ENCODE data around the gene CRLF2. TPM values are rescaled to one million over a fixed set of nuclear protein-coding genes. Genes with fewer than 3 reads are reported as not detected.
"Not testable (repeated sequence)": the region's sequence is repeated elsewhere in the genome, so short reads cannot be mapped to it uniquely, and the experiment has no call there.

CRLF2 gene
- polyA plus RNA-seq, 4 donors, result 0.33 TPM; not detected in 3

DNA sequence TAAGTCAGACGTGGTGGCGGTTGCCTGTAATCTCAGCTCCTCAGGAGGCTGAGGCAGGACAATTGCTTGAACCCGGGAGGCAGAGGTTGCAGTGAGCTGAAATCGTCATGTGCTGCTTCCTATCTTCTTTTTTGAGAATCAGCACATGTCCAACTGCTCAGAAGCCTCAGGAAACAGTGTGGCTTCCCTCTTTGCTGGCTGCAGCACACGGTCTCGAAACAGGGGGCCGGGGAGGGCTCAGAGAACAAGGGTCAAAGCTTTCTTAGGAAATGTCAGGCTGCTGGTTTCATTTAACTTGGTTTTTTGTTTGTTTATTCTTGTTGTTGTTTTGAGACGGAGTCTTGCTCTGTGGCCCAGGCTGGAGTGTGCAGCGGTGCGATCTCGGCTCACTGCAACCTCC is 31.3 kb downstream of the CRLF2 start:
- 66 to 74% (median 67%) methylated on average over 11 of the region's 11 CpGs for WGBS, 3 donors
- no peaks in the 10 kb centered on the region for H3K27me3 ChIP-seq (ENCODE audit: control insufficient read depth in 3 of 3, insufficient read depth in 3 of 3, low read length in 3 of 3)
- peaks cover 0 to 6% of the 10 kb centered on the region in 2 donors for H3K9me3 ChIP-seq (ENCODE audit: control insufficient read depth in 2 of 2, insufficient read depth in 1 of 2, low read depth in 1 of 2, low read length in 1 of 2)
- DNase-seq, result no peak
- H3K27ac ChIP-seq (ENCODE audit: low read depth in 1 of 3, low read length in 2 of 3), result no peak overlapping the region
- FAIRE-seq, result no peak
- H3K4me1 ChIP-seq (ENCODE audit: control insufficient read depth in 3 of 3, insufficient read depth in 2 of 3, low read depth in 1 of 3, low read length in 2 of 3), result no peaks in the 10 kb centered on the region
- H3K4me3 ChIP-seq (ENCODE audit: low read depth in 1 of 3, low read length in 3 of 3), result no peak overlapping the region
- H3K36me3 ChIP-seq (ENCODE audit: control insufficient read depth in 3 of 3, insufficient read depth in 2 of 3, low read depth in 1 of 3, low read length in 3 of 3), result no peaks in the 10 kb centered on the region

DNA sequence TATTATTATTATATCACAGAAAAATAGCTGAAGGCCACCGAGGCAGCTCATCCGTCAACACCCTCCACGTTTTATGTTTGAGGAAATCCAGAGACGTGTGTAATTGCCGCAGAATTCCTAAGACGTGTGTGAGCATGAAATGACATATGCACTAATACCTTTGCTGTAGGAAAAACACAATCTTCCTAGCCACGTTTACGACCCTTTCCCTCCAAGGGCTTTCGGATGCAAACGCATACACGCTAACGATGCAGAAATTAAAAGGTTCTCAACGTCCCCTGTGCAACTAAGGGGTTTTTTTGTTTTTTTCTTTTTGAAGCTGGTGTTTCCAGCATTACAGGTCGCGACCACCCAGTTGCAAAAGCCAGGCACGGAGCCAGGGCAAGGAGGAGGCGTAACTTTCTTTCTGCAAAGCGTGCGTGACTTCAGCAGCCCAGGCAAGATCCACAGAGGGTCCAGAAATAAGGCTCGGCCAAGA is 33.8 kb downstream of the CRLF2 start:
- FAIRE-seq, result no peak
- WGBS, 3 donors, result 42 to 65% (median 62%) methylated on average over 20 of the region's 20 CpGs

DNA sequence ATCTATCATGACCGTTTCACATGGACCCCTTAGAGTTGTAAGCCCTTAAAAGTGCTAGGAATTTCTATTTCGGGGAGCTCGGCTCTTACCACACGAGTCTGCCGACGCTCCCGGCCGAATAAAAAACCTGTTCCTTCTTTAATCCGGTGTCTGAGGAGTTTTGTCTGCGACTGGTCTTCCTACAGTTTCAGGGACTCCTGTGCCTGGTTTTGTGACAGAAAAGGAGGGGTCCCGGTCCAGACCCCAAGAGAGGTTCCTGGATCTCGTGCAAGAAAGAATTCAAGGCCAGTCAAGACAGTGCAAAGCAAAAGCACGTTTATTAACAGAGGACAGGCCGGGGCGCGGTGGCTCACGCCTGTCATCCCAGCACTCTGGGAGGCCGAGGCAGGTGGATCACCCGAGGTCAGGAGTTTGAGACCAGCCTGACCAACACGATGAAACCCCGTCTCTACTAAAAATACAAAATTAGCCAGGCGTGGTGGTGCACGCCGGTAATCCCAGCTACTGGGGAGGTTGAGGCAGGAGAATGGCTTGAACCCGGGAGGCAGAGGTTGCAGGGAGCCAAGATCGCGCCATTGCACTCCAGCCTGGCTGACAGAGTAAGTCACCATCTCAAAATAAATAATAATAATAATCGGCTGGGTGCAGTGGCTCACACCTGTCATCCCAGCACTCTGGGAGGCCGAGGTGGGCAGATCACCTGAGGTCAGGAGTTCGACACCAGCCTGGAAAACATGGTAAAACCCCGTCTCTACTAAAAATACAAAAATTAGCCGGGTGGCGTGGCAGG is 35.7 kb downstream of the CRLF2 start:
- not testable (repeated sequence) for H3K36me3 ChIP-seq (ENCODE audit: control insufficient read depth in 3 of 3, insufficient read depth in 2 of 3, low read depth in 1 of 3, low read length in 3 of 3); DNase-seq; FAIRE-seq; H3K27ac ChIP-seq (ENCODE audit: low read depth in 1 of 3, low read length in 2 of 3); H3K4me3 ChIP-seq (ENCODE audit: low read depth in 1 of 3, low read length in 3 of 3); H3K27me3 ChIP-seq (ENCODE audit: control insufficient read depth in 3 of 3, insufficient read depth in 3 of 3, low read length in 3 of 3); H3K4me1 ChIP-seq (ENCODE audit: control insufficient read depth in 3 of 3, insufficient read depth in 2 of 3, low read depth in 1 of 3, low read length in 2 of 3); H3K9me3 ChIP-seq (ENCODE audit: control insufficient read depth in 2 of 2, insufficient read depth in 1 of 2, low read depth in 1 of 2, low read length in 1 of 2)
- WGBS, 3 donors, result 88 to 90% (median 90%) methylated on average over 33 of the region's 33 CpGs

More for the DNA sequence above, 33.8 kb downstream of the CRLF2 start:
- Histone ChIP-seq H3K36me3 (ENCODE audit: control insufficient read depth in 3 of 3, insufficient read depth in 2 of 3, low read depth in 1 of 3, low read length in 3 of 3) (no peaks in the 10 kb centered on the region), H3K4me3 (ENCODE audit: low read depth in 1 of 3, low read length in 3 of 3) (no peak overlapping the region), H3K4me1 (ENCODE audit: control insufficient read depth in 3 of 3, insufficient read depth in 2 of 3, low read depth in 1 of 3, low read length in 2 of 3) (no peaks in the 10 kb centered on the region), H3K9me3 (ENCODE audit: control insufficient read depth in 2 of 2, insufficient read depth in 1 of 2, low read depth in 1 of 2, low read length in 1 of 2) (peaks cover 0 to 6% of the 10 kb centered on the region in 2 donors), H3K27me3 (ENCODE audit: control insufficient read depth in 3 of 3, insufficient read depth in 3 of 3, low read length in 3 of 3) (no peaks in the 10 kb centered on the region), H3K27ac (ENCODE audit: low read depth in 1 of 3, low read length in 2 of 3) (no peak overlapping the region)
- no peak for DNase-seq

GRCh38 chrX:1174609-1175545 is 37.6 kb downstream of the CRLF2 start:
- not testable (repeated sequence) for H3K27me3 ChIP-seq (ENCODE audit: control insufficient read depth in 3 of 3, insufficient read depth in 3 of 3, low read length in 3 of 3); H3K4me3 ChIP-seq (ENCODE audit: low read depth in 1 of 3, low read length in 3 of 3); DNase-seq; H3K4me1 ChIP-seq (ENCODE audit: control insufficient read depth in 3 of 3, insufficient read depth in 2 of 3, low read depth in 1 of 3, low read length in 2 of 3); H3K9me3 ChIP-seq (ENCODE audit: control insufficient read depth in 2 of 2, insufficient read depth in 1 of 2, low read depth in 1 of 2, low read length in 1 of 2); H3K27ac ChIP-seq (ENCODE audit: low read depth in 1 of 3, low read length in 2 of 3); FAIRE-seq; H3K36me3 ChIP-seq (ENCODE audit: control insufficient read depth in 3 of 3, insufficient read depth in 2 of 3, low read depth in 1 of 3, low read length in 3 of 3)
- 87 to 89% (median 88%) methylated on average over 12 of the region's 17 CpGs for WGBS, 3 donors

GRCh38 chrX:1173435-1173834 is 39.0 kb downstream of the CRLF2 start:
- 67 to 74% (median 67%) methylated on average over 20 to 22 of the region's 22 CpGs for WGBS, 3 donors

DNA sequence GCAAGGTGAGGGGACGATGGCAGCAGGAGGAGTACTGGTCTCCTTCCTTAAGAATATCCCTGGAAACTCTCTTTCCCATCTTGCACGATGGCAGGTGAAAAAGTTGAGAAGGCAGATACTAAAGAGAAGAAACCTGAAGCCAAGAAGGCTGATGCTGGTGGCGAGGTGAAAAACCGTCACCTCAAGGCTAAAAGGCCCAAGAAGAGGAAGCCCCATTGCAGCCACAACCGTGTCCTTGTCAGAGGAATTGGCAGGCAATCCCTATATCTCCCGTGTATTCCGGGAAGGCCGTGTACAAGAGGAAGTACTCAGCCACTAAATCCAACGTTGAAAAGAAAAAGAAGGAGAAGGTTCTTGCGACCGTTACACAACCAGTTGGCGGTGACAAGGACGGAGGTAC is 40.0 kb downstream of the CRLF2 start:
- no peak for DNase-seq
- no peak for FAIRE-seq
- Histone ChIP-seq H3K4me3 (ENCODE audit: low read depth in 1 of 3, low read length in 3 of 3) (no peak overlapping the region), H3K27me3 (ENCODE audit: control insufficient read depth in 3 of 3, insufficient read depth in 3 of 3, low read length in 3 of 3) (no peaks in the 10 kb centered on the region), H3K4me1 (ENCODE audit: control insufficient read depth in 3 of 3, insufficient read depth in 2 of 3, low read depth in 1 of 3, low read length in 2 of 3) (no peaks in the 10 kb centered on the region), H3K27ac (ENCODE audit: low read depth in 1 of 3, low read length in 2 of 3) (no peak overlapping the region), H3K36me3 (ENCODE audit: control insufficient read depth in 3 of 3, insufficient read depth in 2 of 3, low read depth in 1 of 3, low read length in 3 of 3) (no peaks in the 10 kb centered on the region), H3K9me3 (ENCODE audit: control insufficient read depth in 2 of 2, insufficient read depth in 1 of 2, low read depth in 1 of 2, low read length in 1 of 2) (peaks cover 0 to 3% of the 10 kb centered on the region in 2 donors)
- 45 to 47% (median 46%) methylated on average over 13 of the region's 13 CpGs for WGBS, 3 donors

More at GRCh38 chrX:1173435-1173834, 39.0 kb downstream of the CRLF2 start:
- H3K4me1 ChIP-seq (ENCODE audit: control insufficient read depth in 3 of 3, insufficient read depth in 2 of 3, low read depth in 1 of 3, low read length in 2 of 3); FAIRE-seq; H3K27ac ChIP-seq (ENCODE audit: low read depth in 1 of 3, low read length in 2 of 3); H3K4me3 ChIP-seq (ENCODE audit: low read depth in 1 of 3, low read length in 3 of 3); DNase-seq; H3K36me3 ChIP-seq (ENCODE audit: control insufficient read depth in 3 of 3, insufficient read depth in 2 of 3, low read depth in 1 of 3, low read length in 3 of 3); H3K27me3 ChIP-seq (ENCODE audit: control insufficient read depth in 3 of 3, insufficient read depth in 3 of 3, low read length in 3 of 3); H3K9me3 ChIP-seq (ENCODE audit: control insufficient read depth in 2 of 2, insufficient read depth in 1 of 2, low read depth in 1 of 2, low read length in 1 of 2): not testable (repeated sequence)

DNA sequence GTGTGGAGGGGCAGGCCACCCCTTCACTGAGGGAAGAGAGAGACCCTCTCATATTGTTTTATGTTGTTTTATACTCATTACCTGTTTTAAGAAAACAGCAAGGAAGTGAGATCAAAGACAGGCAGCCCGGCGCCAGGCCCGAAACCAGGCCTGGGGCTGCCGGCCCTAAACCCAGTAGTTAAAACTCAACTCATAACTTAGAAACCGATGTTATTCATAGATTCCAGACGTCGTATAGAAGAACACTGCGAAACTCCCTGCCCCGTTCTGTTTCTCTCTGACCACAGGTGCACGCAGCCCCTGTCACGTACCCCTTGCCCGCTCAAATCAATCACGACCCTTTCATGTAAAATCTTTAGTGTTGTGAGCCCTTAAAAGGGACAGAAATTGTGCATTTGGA is 40.5 kb downstream of the CRLF2 start:
- not testable (repeated sequence) for FAIRE-seq; H3K4me3 ChIP-seq (ENCODE audit: low read depth in 1 of 3, low read length in 3 of 3); H3K4me1 ChIP-seq (ENCODE audit: control insufficient read depth in 3 of 3, insufficient read depth in 2 of 3, low read depth in 1 of 3, low read length in 2 of 3); H3K36me3 ChIP-seq (ENCODE audit: control insufficient read depth in 3 of 3, insufficient read depth in 2 of 3, low read depth in 1 of 3, low read length in 3 of 3); DNase-seq; H3K27ac ChIP-seq (ENCODE audit: low read depth in 1 of 3, low read length in 2 of 3); H3K9me3 ChIP-seq (ENCODE audit: control insufficient read depth in 2 of 2, insufficient read depth in 1 of 2, low read depth in 1 of 2, low read length in 1 of 2); H3K27me3 ChIP-seq (ENCODE audit: control insufficient read depth in 3 of 3, insufficient read depth in 3 of 3, low read length in 3 of 3)
- WGBS, 3 donors, result 80 to 86% (median 86%) methylated on average over 13 of the region's 13 CpGs

DNA sequence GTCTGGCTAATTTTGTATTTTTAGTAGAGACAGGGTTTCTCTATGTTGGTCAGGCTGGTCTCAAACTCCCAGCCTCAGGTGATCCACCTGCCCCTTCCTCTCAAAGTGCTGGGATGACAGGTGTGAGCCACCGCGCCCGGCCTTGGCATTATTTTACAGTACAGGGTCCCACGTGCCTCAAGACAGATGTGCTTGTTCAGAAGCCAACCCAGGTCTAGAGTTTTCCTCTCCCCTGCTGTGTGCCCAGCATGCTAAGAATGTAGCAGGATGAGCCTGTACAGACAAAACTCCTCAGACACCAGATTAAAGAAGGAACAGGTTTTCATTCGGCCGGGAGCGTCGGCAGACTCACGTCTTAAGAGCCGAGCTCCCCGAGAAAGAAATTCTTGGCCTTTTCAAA is 42.2 kb downstream of the CRLF2 start:
- Histone ChIP-seq H3K36me3 (ENCODE audit: control insufficient read depth in 3 of 3, insufficient read depth in 2 of 3, low read depth in 1 of 3, low read length in 3 of 3) (no peaks in the 10 kb centered on the region), H3K9me3 (ENCODE audit: control insufficient read depth in 2 of 2, insufficient read depth in 1 of 2, low read depth in 1 of 2, low read length in 1 of 2) (no peaks in the 10 kb centered on the region), H3K4me3 (ENCODE audit: low read depth in 1 of 3, low read length in 3 of 3) (no peak overlapping the region), H3K4me1 (ENCODE audit: control insufficient read depth in 3 of 3, insufficient read depth in 2 of 3, low read depth in 1 of 3, low read length in 2 of 3) (no peaks in the 10 kb centered on the region), H3K27me3 (ENCODE audit: control insufficient read depth in 3 of 3, insufficient read depth in 3 of 3, low read length in 3 of 3) (no peaks in the 10 kb centered on the region), H3K27ac (ENCODE audit: low read depth in 1 of 3, low read length in 2 of 3) (no peak overlapping the region)
- DNase-seq, result no peak
- WGBS, 3 donors, result 61 to 84% (median 76%) methylated on average over 11 of the region's 11 CpGs
- FAIRE-seq, result no peak
